ENCODE results near the gene ZNF205. TPM values are rescaled to one million over a fixed set of nuclear protein-coding genes. Genes with fewer than 3 reads are reported as not detected.
A peak's percentile ranks its signal among the peaks of the same experiment; 100 is the strongest.

ZNF205 gene
- total RNA-seq, 1 donor from 2014 or later = 25.1 TPM

DNA sequence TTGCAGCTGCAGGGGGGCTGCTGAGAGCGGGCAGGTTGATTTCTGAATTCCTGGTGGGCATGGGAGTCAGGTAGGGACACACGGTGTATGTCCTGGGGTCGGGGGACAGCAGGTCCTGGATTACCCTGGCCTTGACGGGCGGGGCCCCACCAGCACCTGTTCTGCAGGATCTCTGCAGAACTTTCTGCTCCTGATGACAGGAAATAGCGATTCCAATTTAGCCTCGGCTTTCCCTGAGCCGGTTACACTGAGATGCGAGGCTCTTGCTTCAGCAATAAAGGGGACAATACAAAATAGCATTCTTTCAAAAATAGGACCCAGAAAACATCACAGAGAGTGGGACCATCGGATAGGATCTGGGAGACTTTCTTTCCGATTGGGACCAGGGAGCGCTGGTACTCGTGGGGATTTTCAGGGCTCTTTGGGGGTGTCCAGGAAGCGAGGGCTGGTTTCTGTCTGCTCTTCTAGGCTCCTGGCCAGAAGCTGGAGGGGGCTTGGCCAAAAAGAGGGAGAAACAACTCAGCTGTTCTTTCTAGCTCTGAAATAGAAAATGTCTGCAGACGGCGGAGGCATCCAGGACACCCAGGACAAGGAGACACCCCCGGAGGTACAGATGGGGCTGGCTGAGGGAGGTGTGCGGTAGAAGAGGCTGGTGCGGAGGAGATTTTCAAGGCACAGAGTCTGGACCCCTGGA, 642 bp downstream of the ZNF205 start:
- peaks cover under 1% of the 10 kb centered on the region for H3K36me3 ChIP-seq (ENCODE audit: control insufficient read depth, insufficient read depth, low read length)
- TF ChIP-seq, protein P1, sequence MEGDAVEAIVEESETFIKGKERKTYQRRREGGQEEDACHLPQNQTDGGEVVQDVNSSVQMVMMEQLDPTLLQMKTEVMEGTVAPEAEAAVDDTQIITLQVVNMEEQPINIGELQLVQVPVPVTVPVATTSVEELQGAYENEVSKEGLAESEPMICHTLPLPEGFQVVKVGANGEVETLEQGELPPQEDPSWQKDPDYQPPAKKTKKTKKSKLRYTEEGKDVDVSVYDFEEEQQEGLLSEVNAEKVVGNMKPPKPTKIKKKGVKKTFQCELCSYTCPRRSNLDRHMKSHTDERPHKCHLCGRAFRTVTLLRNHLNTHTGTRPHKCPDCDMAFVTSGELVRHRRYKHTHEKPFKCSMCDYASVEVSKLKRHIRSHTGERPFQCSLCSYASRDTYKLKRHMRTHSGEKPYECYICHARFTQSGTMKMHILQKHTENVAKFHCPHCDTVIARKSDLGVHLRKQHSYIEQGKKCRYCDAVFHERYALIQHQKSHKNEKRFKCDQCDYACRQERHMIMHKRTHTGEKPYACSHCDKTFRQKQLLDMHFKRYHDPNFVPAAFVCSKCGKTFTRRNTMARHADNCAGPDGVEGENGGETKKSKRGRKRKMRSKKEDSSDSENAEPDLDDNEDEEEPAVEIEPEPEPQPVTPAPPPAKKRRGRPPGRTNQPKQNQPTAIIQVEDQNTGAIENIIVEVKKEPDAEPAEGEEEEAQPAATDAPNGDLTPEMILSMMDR (IDR thresholded peaks at IDR 0.05; ENCODE audit: insufficient read depth, low read length, poor library complexity, severe bottlenecking) = no peak
- H3K4me3 ChIP-seq (ENCODE audit: low read depth, low read length) = peak overlapping the region; percentile 86
- H3K27me3 ChIP-seq (ENCODE audit: control insufficient read depth, insufficient read depth, low read length) = no peaks in the 10 kb centered on the region
- DNase-seq (ENCODE audit: low read depth) = no peak

DNA sequence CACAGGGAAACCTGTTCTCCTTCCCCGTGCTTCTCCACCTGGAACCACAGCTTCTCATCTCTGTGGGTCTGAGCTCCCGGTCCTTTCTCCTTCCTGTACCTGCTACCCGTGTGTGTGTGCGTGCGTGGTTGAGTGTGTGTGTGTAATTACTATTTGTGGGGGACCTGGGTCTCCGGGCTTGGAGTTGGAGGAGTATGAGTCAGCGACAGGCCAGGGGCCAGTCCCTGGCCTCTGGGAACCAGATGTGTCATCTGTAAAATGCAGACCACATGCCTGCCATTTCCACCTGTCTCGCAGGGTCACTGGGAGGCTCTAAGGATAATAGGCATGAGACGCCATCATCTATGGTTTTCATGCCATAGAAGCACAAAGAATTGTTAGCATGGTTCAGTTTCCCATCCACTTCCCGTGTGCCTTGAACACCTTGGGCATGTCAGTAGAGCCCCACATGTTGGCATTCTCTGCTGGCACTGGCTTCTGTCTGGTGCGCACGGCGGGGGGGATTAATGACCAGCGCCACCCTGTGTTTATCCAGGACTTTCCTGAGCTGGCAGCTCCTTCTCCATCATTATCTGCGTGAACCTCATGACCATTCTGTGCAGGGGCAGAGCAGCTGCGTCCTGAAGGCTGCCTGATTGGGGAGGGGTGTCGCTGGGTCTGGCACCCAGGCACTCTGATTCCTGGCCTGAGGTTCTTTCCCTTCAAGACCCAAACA, 1.5 kb downstream of the ZNF205 start:
- Histone ChIP-seq H3K36me3 (ENCODE audit: control insufficient read depth, insufficient read depth, low read length) (peaks cover 2% of the 10 kb centered on the region), H3K4me3 (ENCODE audit: low read depth, low read length) (peak overlapping the region; percentile 86), H3K27me3 (ENCODE audit: control insufficient read depth, insufficient read depth, low read length) (no peaks in the 10 kb centered on the region)
- TF ChIP-seq, protein P1 (IDR thresholded peaks at IDR 0.05; ENCODE audit: insufficient read depth, low read length, poor library complexity, severe bottlenecking) = no peak
- no peak for DNase-seq (ENCODE audit: low read depth)

- no peak for DNase-seq (ENCODE audit: low read depth)
- H3K27me3 ChIP-seq (ENCODE audit: control insufficient read depth, insufficient read depth, low read length) = no peaks in the 10 kb centered on the region
- peaks cover 2% of the 10 kb centered on the region for H3K36me3 ChIP-seq (ENCODE audit: control insufficient read depth, insufficient read depth, low read length)
- TF ChIP-seq, protein P1 (IDR thresholded peaks at IDR 0.05; ENCODE audit: insufficient read depth, low read length, poor library complexity, severe bottlenecking) = no peak
- no peak overlapping the region for H3K4me3 ChIP-seq (ENCODE audit: low read depth, low read length)
These were observed 2.6 kb downstream of the ZNF205 start for GRCh38 chr16:3115003-3115402.

DNA sequence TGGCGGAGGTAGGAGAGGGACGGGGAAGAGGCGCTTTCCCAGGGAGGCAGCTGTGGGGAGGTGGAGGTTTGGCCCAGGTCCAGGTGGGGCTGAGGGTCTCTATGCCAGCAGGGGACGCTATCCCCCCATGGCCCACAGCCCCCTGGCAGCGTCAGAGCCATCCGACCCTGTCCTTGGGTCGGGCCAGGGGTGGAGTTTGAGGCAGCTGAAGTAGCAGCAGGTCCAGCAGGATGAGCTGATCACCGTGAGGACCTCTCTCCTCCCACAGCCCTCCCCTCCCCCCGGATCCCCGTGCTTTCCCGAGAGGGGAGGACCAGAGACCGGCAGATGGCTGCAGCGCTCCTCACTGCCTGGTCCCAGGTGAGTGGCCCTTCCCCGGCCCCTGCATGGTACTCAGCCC, 3.2 kb downstream of the ZNF205 start:
- no peak overlapping the region for H3K4me3 ChIP-seq (ENCODE audit: low read depth, low read length)
- DNase-seq (ENCODE audit: low read depth) = no peak
- peaks cover 2% of the 10 kb centered on the region for H3K36me3 ChIP-seq (ENCODE audit: control insufficient read depth, insufficient read depth, low read length)

DNA sequence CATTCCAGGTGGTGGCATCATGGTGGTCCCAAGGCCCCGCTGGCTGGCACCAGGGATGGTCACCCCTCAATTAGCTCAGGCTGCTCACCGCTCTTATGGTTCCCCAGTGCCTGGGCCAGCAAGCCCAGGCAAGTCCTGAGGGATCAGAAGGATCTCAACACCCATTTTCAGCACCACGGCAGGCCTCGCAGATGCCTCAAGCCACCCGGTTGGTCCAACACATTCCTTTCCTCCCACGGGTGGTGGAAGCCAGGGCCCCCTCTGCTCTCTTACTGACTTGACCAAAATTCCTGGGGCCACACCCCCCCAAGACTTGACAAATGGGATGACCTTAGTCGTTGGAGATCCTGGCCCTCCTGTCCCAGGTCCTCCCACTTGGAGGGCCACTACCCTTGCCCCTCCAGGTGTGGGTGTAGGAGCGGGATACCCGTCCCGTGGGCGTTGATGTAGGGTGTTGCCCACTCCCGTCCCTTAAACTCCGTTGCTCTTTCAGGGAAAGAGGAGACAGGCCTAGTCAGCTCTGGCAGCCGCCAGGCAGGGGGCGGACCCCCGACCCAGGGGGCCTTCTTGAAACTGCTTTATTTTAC, 5.9 kb downstream of the ZNF205 start:
- TF ChIP-seq, protein P1 (IDR thresholded peaks at IDR 0.05; ENCODE audit: insufficient read depth, low read length, poor library complexity, severe bottlenecking) = no peak
- H3K27me3 ChIP-seq (ENCODE audit: control insufficient read depth, insufficient read depth, low read length) = no peaks in the 10 kb centered on the region
- peaks cover 2% of the 10 kb centered on the region for H3K36me3 ChIP-seq (ENCODE audit: control insufficient read depth, insufficient read depth, low read length)
- DNase-seq (ENCODE audit: low read depth) = no peak
- H3K4me3 ChIP-seq (ENCODE audit: low read depth, low read length) = no peak overlapping the region

More for the DNA sequence above, 3.2 kb downstream of the ZNF205 start:
- TF ChIP-seq, protein P1 (IDR thresholded peaks at IDR 0.05; ENCODE audit: insufficient read depth, low read length, poor library complexity, severe bottlenecking) = no peak
- no peaks in the 10 kb centered on the region for H3K27me3 ChIP-seq (ENCODE audit: control insufficient read depth, insufficient read depth, low read length)

Measured in kidney epithelial cell (primary cell).